Measurements from ENCODE around the gene VSTM2L.

The VSTM2L gene

GRCh38 chr20:37878835-37879599, 23.9 kb upstream of the VSTM2L start:
- DNase-seq, result peak in 1 of 3 donors; percentile 3

- DNase-seq, result no peak
These were observed 23.1 kb upstream of the VSTM2L start for GRCh38 chr20:37879843-37880242.

GRCh38 chr20:37880726-37881591, 22.0 kb upstream of the VSTM2L start:
- DNase-seq, result no peak

GRCh38 chr20:37881601-37882343, 21.2 kb upstream of the VSTM2L start:
- no peak for DNase-seq

- no peak for DNase-seq
These were observed 19.8 kb upstream of the VSTM2L start for GRCh38 chr20:37882961-37883712.

- DNase-seq, result no peak
These were observed 17.9 kb upstream of the VSTM2L start for GRCh38 chr20:37885042-37885441.

GRCh38 chr20:37885593-37886503, 17.1 kb upstream of the VSTM2L start:
- DNase-seq, result no peak

GRCh38 chr20:37886851-37887297, 16.1 kb upstream of the VSTM2L start:
- DNase-seq, result no peak

GRCh38 chr20:37888641-37889040, 14.3 kb upstream of the VSTM2L start:
- no peak for DNase-seq

- no peak for DNase-seq
These were observed 12.8 kb upstream of the VSTM2L start for GRCh38 chr20:37890108-37890507.

GRCh38 chr20:37890643-37891042, 12.3 kb upstream of the VSTM2L start:
- no peak for DNase-seq

- DNase-seq, result no peak
These were observed 10.9 kb upstream of the VSTM2L start for GRCh38 chr20:37892001-37892400.

- DNase-seq, result no peak
These were observed 9.2 kb upstream of the VSTM2L start for GRCh38 chr20:37893566-37894241.

GRCh38 chr20:37894454-37894853, 8.5 kb upstream of the VSTM2L start:
- DNase-seq, result no peak

GRCh38 chr20:37895166-37895565, 7.8 kb upstream of the VSTM2L start:
- DNase-seq, result no peak

GRCh38 chr20:37896932-37897548, 5.9 kb upstream of the VSTM2L start:
- no peak for DNase-seq

GRCh38 chr20:37898233-37899104, 4.5 kb upstream of the VSTM2L start:
- no peak for DNase-seq

GRCh38 chr20:37899105-37900045, 3.6 kb upstream of the VSTM2L start:
- no peak for DNase-seq

All from suppressor macrophage treated with lipopolysaccharide for 1 hour (primary cell).